GM12878 (cell line): Measurements from ENCODE around the gene ZNF613. TPM values are rescaled to one million over a fixed set of nuclear protein-coding genes. Genes with fewer than 3 reads are reported as not detected.
A peak's percentile ranks its signal among the peaks of the same experiment; 100 is the strongest.

ENCODE experiments used
- ATAC-seq: fragments of 200-7000 bp; cut with Tn5 transposase; 3 replicates; pipeline ENCODE4 v1.9.1; 2020; ENCODE audit warnings: mild to moderate bottlenecking, moderate library complexity
- BruUV-seq: library from RNA; stranded (reverse); fragments of 400-500 nt; replicated peaks from 2 replicates; lab custom pipeline; 2021; lab: Mats Ljungman, UMichigan
- CTCF ChIA-PET: fragments of 300-600 bp; sonication (Branson Sonifier 250); formaldehyde crosslinking; extraction: SDS; loops from one replicate; lab custom pipeline; 2021; ENCODE audit warnings: inconsistent platforms; lab: Yijun Ruan, JAX
- POLR2A ChIA-PET: fragments of 350-600 bp; formaldehyde crosslinking; extraction: SDS; loops from one replicate; lab custom pipeline; 2021; ENCODE audit warnings: inconsistent platforms; lab: Charles Lee
- RAD21 ChIA-PET: fragments of 300-600 bp; sonication (Branson Sonifier 250); formaldehyde crosslinking; loops from one replicate; lab custom pipeline; 2023; ENCODE audit warnings: antibody characterized with exemption; ENCODE audit not compliant: unreplicated experiment; lab: Charles Lee
- SMC1A ChIA-PET: fragments of 300-600 bp; sonication (Branson Sonifier 250); formaldehyde crosslinking; loops from one replicate; lab custom pipeline; 2023; ENCODE audit not compliant: unreplicated experiment, uncharacterized antibody; lab: Charles Lee
- DNase-seq: peaks from one replicate; pipeline ENCODE4 v3.0.0-alpha.2; 2011; ENCODE audit warnings: low read depth, low spot score
- FAIRE-seq: peaks from 3 replicates; lab custom pipeline; 2011; peaks lifted over from hg19 to GRCh38; lab: Jason Lieb, UNC
- H2AFZ ChIP-seq: 2 replicates; pipeline ENCODE4 v1.6.0; 2011; ENCODE audit warnings: low read depth, low read length, control low read depth; ENCODE audit not compliant: control insufficient read depth
- H3K27ac ChIP-seq: 2 replicates; pipeline ENCODE4 v1.5.1; 2011; ENCODE audit warnings: control low read depth; ENCODE audit not compliant: control insufficient read depth, insufficient read depth
- H3K27me3 ChIP-seq, 2 experiments: replicated peaks in 1 of 2; 2 replicates each; pipeline versions ENCODE4 v1.6.0 to v1.6.1; 2011; ENCODE audit warnings: low read length in 1 of 2; ENCODE audit not compliant: control insufficient read depth in 2 of 2, insufficient read depth in 2 of 2
- H3K36me3 ChIP-seq, 2 experiments: 2 replicates each; pipeline ENCODE4 v1.5.1; 2011; ENCODE audit warnings: low read length in 1 of 2; ENCODE audit not compliant: control insufficient read depth in 2 of 2, insufficient read depth in 2 of 2
- H3K4me1 ChIP-seq: 2 replicates; pipeline ENCODE4 v1.6.1; 2011; ENCODE audit warnings: mild to moderate bottlenecking, low read length, moderate library complexity, mixed read lengths; ENCODE audit not compliant: control insufficient read depth, insufficient read depth
- H3K4me2 ChIP-seq: 2 replicates; pipeline ENCODE4 v1.6.0; 2011; ENCODE audit warnings: control low read depth; ENCODE audit not compliant: control insufficient read depth, insufficient read depth
- H3K4me3 ChIP-seq: fragments of 200-600 bp; sonication (generic); 2 replicates; pipeline ENCODE4 v1.5.1; 2016
- H3K79me2 ChIP-seq: 2 replicates; pipeline ENCODE4 v1.6.0; 2011; ENCODE audit warnings: low read length; ENCODE audit not compliant: control insufficient read depth, insufficient read depth
- H3K9ac ChIP-seq: 2 replicates; pipeline ENCODE4 v1.8.0; 2011; ENCODE audit warnings: low read length, control low read depth, mixed read lengths; ENCODE audit not compliant: control insufficient read depth, insufficient read depth
- H3K9me3 ChIP-seq: replicated peaks from 3 replicates; pipeline ENCODE4 v1.5.1; 2011; ENCODE audit warnings: mild to moderate bottlenecking, low read length; ENCODE audit not compliant: control insufficient read depth, insufficient read depth
- H4K20me1 ChIP-seq: 2 replicates; pipeline ENCODE4 v1.6.0; 2011; ENCODE audit not compliant: control insufficient read depth, insufficient read depth
- CBX5 ChIP-seq: sonication (generic); IDR thresholded peaks from 2 replicates; pipeline ENCODE4 v1.6.1; 2016; ENCODE audit warnings: low read depth, moderate library complexity, mild to moderate bottlenecking, inconsistent platforms
- DPF2 ChIP-seq: fragments of 450-650 bp; IDR thresholded peaks from 2 replicates; pipeline ENCODE4 v1.6.1; 2017; ENCODE audit warnings: mild to moderate bottlenecking
- E2F4 ChIP-seq: IDR thresholded peaks from 2 replicates; pipeline ENCODE4 v1.6.1; 2012; ENCODE audit warnings: low read depth, low read length, improper control_type of control experiment
- EP300 ChIP-seq, 2 experiments: fragments of 150-350 bp in 1 of 2; IDR thresholded peaks; 2 replicates each; pipeline ENCODE4 v1.6.1; 2011 to 2012; ENCODE audit warnings: low read depth in 2 of 2, low read length in 2 of 2, borderline replicate concordance in 1 of 2, improper control_type of control experiment in 1 of 2, inconsistent platforms in 1 of 2; ENCODE audit not compliant: control insufficient read depth in 1 of 2
- JUNB ChIP-seq: IDR thresholded peaks from 2 replicates; pipeline ENCODE4 v1.6.1; 2016; ENCODE audit warnings: antibody characterized with exemption, mild to moderate bottlenecking
- KLF5 ChIP-seq: fragments of 450-650 bp; IDR thresholded peaks from 2 replicates; pipeline ENCODE4 v1.6.1; 2014; ENCODE audit warnings: mild to moderate bottlenecking; ENCODE audit not compliant: partially characterized antibody
- NFXL1 ChIP-seq: fragments of 450-650 bp; IDR thresholded peaks from 2 replicates; pipeline ENCODE4 v1.6.1; 2017; ENCODE audit warnings: antibody characterized with exemption, mild to moderate bottlenecking, borderline replicate concordance
- ZSCAN29 ChIP-seq: fragments of 450-650 bp; IDR thresholded peaks from 2 replicates; pipeline ENCODE4 v1.6.1; 2017; ENCODE audit warnings: mild to moderate bottlenecking, moderate library complexity
- WGBS: methylation state at CpG from one replicate; pipeline ENCODE4 v1.1.6; 2016; ENCODE audit warnings: low lambda C conversion rate; ENCODE audit not compliant: insufficient replicate concordance, insufficient coverage; ENCODE audit errors: missing lambda C conversion rate; 5-methylcytosine and 5-hydroxymethylcytosine counted together
- in situ Hi-C: fragments of 300-500 bp; cut with MboI; formaldehyde crosslinking; loops from 9 replicates; pipeline ENCODE4 v1.14.3; 2018; ENCODE audit warnings: mixed read lengths
- intact Hi-C: fragments of 100-400 bp; cut with micrococcal nuclease; formaldehyde crosslinking; loops from one replicate; pipeline ENCODE4 v1.14.2; 2022; ENCODE audit not compliant: unreplicated experiment
- polyA plus RNA-seq, 11 experiments: library from polyadenylated mRNA; depleted of rRNA in 4 of 11; unstranded in 6 of 11; stranded (reverse) in 5 of 11; fragments of >200 nt; fragmentation: Nextera tagmentation in 4 of 11; fragmentation: Illumina TruSeq in 1 of 11; extraction: Ambion mirVana in 4 of 11; extraction: Trizol in 1 of 11; gene quantifications; 1 replicate in 1 of 11; 2 replicates in 10 of 11; pipeline versions ENCODE4 v1.2.1 to v1.2.3, GENCODE V29; 2011 to 2016; ENCODE audit warnings: inconsistent platforms in 2 of 11, missing spikeins in 2 of 11, low read depth in 1 of 11
- total RNA-seq, 4 experiments: library from RNA; depleted of rRNA in 3 of 4; stranded (reverse); fragments of >200 nt in 3 of 4; fragmentation: Illumina TruSeq in 1 of 4; extraction: Trizol in 1 of 4; gene quantifications; 2 replicates each; pipeline versions ENCODE4 v1.2.1 to v1.2.3, GENCODE V29; 2013 to 2021

ZNF613 gene
- total and polyA plus RNA-seq, 10 of the 15 experiments (the other 5 are each of a cell fraction or from before 2014, with no cell fraction given): 3.3 to 7.8 (median 5.0) TPM

GRCh38 chr19:51944798-51945552, 17.7 kb downstream of the ZNF613 start:
- H3K9me3 ChIP-seq: peaks cover 44% of the 10 kb centered on the region
- peaks cover 3 to 27% of the 10 kb centered on the region in 2 experiments; a peak in 3 of 4 replicates for H3K36me3 ChIP-seq
- no peak overlapping the region for H3K27ac ChIP-seq
- no peak overlapping the region for H3K4me3 ChIP-seq
- no peak for DNase-seq
- in situ Hi-C loops (no loop called here), intact Hi-C loops (no loop called here)
- H4K20me1 ChIP-seq: no peaks in the 10 kb centered on the region
- no peak for ATAC-seq
- no peak for FAIRE-seq
- ChIA-PET CTCF (interaction anchor here (1.5 kb wide), 1 partner anchor 165 kb away, joined by 4 read pairs; no protein-coding TSS in a partner anchor), SMC1A (no interaction called here), RAD21 (no interaction called here), POLR2A (no interaction called here)
- WGBS: 91% methylated on average over 7 of the region's 7 CpGs
- TF ChIP-seq E2F4: no peak
- no peak for TF ChIP-seq NFXL1
- peak; percentile 78; the same call in 1 of the 2 replicates for TF ChIP-seq CBX5
- no peak for TF ChIP-seq EP300 (IDR thresholded peaks at IDR 0.05; ENCODE audit: borderline replicate concordance in 1 of 2, control insufficient read depth in 1 of 2, low read depth in 2 of 2, low read length in 2 of 2)
- TF ChIP-seq JUNB: no peak
- TF ChIP-seq DPF2: no peak
- TF ChIP-seq KLF5: peak; percentile 63
- no peak for TF ChIP-seq ZSCAN29
- H3K27me3 ChIP-seq: no peaks in the 10 kb centered on the region
- no peaks in the 10 kb centered on the region for H3K79me2 ChIP-seq
- BruUV-seq: no TSS peak
- no peak overlapping the region for H3K9ac ChIP-seq
- H2AFZ ChIP-seq: no peak overlapping the region
- H3K4me2 ChIP-seq: no peak overlapping the region
- H3K4me1 ChIP-seq: no peaks in the 10 kb centered on the region
